Naive thymus-derived CD4-positive, alpha-beta T cell (primary cell): Measurements from ENCODE around the gene CAMKMT. TPM values are rescaled to one million over a fixed set of nuclear protein-coding genes. Genes with fewer than 3 reads are reported as not detected.

Source experiments
- ATAC-seq: fragments of 150-1000 bp; cut with Tn5 transposase; 2 replicates; pipeline ENCODE4 v1.10.0; 2021; ENCODE audit warnings: mild to moderate bottlenecking, moderate library complexity
- CTCF ChIA-PET: fragments of 350-600 bp; sonication (Branson Sonifier 250); formaldehyde crosslinking; loops from one replicate; lab custom pipeline; 2021; ENCODE audit warnings: antibody characterized with exemption; lab: Charles Lee
- POLR2A ChIA-PET: fragments of 350-600 bp; sonication (Branson Sonifier 250); formaldehyde crosslinking; loops from one replicate; lab custom pipeline; 2021; ENCODE audit warnings: antibody characterized with exemption, inconsistent platforms; lab: Charles Lee
- DNase-seq, 9 donors: peaks; one replicate each; pipeline versions ENCODE4 v3.0.0 to v3.0.0-alpha.2; 2020 to 2022; ENCODE audit warnings: mixed read lengths in 1 of 9
- H3K27ac ChIP-seq: one replicate; pipeline ENCODE4 v1.7.0; 2013; ENCODE audit warnings: mild to moderate bottlenecking, low read depth, low read length, moderate library complexity
- H3K27me3 ChIP-seq, 2 donors: one replicate each; pipeline ENCODE4 v1.7.0; 2013; ENCODE audit warnings: low read length in 2 of 2, mild to moderate bottlenecking in 2 of 2, moderate library complexity in 2 of 2; ENCODE audit not compliant: control insufficient read depth in 2 of 2, insufficient read depth in 2 of 2
- H3K36me3 ChIP-seq, 3 experiments: 1 replicate in 2 of 3; 2 replicates in 1 of 3; pipeline ENCODE4 v1.7.0; 2013; ENCODE audit warnings: low read length in 3 of 3, mild to moderate bottlenecking in 3 of 3, moderate library complexity in 1 of 3; ENCODE audit not compliant: insufficient read depth in 3 of 3, control insufficient read depth in 2 of 3
- H3K4me1 ChIP-seq, 2 donors: one replicate each; pipeline ENCODE4 v1.7.0; 2013; ENCODE audit warnings: low read length in 2 of 2, mild to moderate bottlenecking in 2 of 2, moderate library complexity in 1 of 2; ENCODE audit not compliant: control insufficient read depth in 2 of 2, insufficient read depth in 2 of 2
- H3K4me3 ChIP-seq: 2 replicates; pipeline ENCODE4 v1.7.0; 2013; ENCODE audit warnings: mild to moderate bottlenecking, low read length
- H3K9me3 ChIP-seq, 3 experiments: 1 replicate in 2 of 3; 2 replicates in 1 of 3; pipeline ENCODE4 v1.7.0; 2013; ENCODE audit warnings: low read length in 3 of 3; ENCODE audit not compliant: control insufficient read depth in 2 of 3
- H3K27ac Mint-ChIP-seq, 9 donors: one replicate each; pipeline ENCODE4 v1.8.0; 2020 to 2022; ENCODE audit warnings: mixed read lengths in 9 of 9, mild to moderate bottlenecking in 8 of 9, moderate library complexity in 5 of 9, inconsistent platforms in 2 of 9
- H3K27me3 Mint-ChIP-seq, 5 donors: one replicate each; pipeline ENCODE4 v1.8.0; 2021 to 2022; ENCODE audit warnings: mixed read lengths in 5 of 5, mild to moderate bottlenecking in 1 of 5
- H3K36me3 Mint-ChIP-seq, 5 donors: one replicate each; pipeline ENCODE4 v1.8.0; 2020 to 2022; ENCODE audit warnings: mixed read lengths in 5 of 5, mild to moderate bottlenecking in 3 of 5, inconsistent platforms in 1 of 5
- H3K4me1 Mint-ChIP-seq, 7 donors: one replicate each; pipeline ENCODE4 v1.8.0; 2020 to 2022; ENCODE audit warnings: mixed read lengths in 7 of 7, mild to moderate bottlenecking in 3 of 7, inconsistent platforms in 1 of 7
- H3K4me3 Mint-ChIP-seq, 10 donors: one replicate each; pipeline ENCODE4 v1.8.0; 2020 to 2022; ENCODE audit warnings: mild to moderate bottlenecking in 10 of 10, mixed read lengths in 10 of 10, moderate library complexity in 6 of 10, inconsistent platforms in 2 of 10
- H3K9me3 Mint-ChIP-seq, 11 donors: one replicate each; pipeline ENCODE4 v1.8.0; 2020 to 2022; ENCODE audit warnings: mixed read lengths in 11 of 11, mild to moderate bottlenecking in 4 of 11, inconsistent platforms in 1 of 11, moderate library complexity in 1 of 11
- intact Hi-C, 2 donors: fragments of 100-400 bp; cut with micrococcal nuclease; formaldehyde crosslinking; loops; one replicate each; pipeline ENCODE4 v1.15.1; 2023
- polyA plus RNA-seq, 2 donors: library from polyadenylated mRNA; unstranded; fragments of 300-500 nt; fragmentation: Illumina TruSeq; gene quantifications; one replicate each; pipeline ENCODE4 v1.2.3, GENCODE V29; 2021
- total RNA-seq, 6 experiments: library from RNA in 5 of 6; stranded (reverse) in 5 of 6; gene quantifications; 1 replicate in 5 of 6; 2 replicates in 1 of 6; pipeline ENCODE4 v1.2.3 and lab custom pipeline; 2021 to 2026

The CAMKMT gene
- total and polyA plus RNA-seq, 7 experiments from 2014 or later = 11.1 to 20.8 (median 17.7) TPM

DNA sequence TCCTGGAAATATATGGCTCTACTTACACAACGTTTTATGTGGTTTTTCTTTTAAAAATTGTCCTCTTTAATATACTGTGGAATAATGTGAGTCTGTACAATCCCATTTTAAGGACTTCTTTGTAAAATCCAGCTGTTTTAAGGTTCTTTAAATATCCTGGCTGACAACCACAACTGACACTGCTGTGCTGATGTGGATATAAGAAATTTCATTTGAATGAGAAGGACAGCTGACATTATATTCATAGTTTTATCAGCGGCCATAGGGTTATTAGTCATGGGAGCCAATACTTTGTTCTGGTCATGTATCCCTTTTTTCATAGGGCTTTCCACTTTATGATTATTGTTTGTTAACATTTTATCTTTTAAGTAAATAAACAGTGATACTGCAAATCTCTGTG, 169.5 kb downstream of the CAMKMT start:
- peaks cover 0 to 10% (median 1%) of the 10 kb centered on the region in 11 donors for H3K9me3 Mint-ChIP-seq
- ChIA-PET CTCF (no interaction called here), POLR2A (no interaction called here)
- Histone ChIP-seq H3K9me3 (no peaks in the 10 kb centered on the region), H3K36me3 (no peaks in the 10 kb centered on the region), H3K27ac (no peak overlapping the region), H3K27me3 (no peaks in the 10 kb centered on the region), H3K4me1 (no peaks in the 10 kb centered on the region), H3K4me3 (no peak overlapping the region)
- peaks cover 0 to 7% (median 2%) of the 10 kb centered on the region in 7 donors for H3K4me1 Mint-ChIP-seq
- ATAC-seq = no peak
- H3K4me3 Mint-ChIP-seq = no peak overlapping the region
- peaks cover 0 to 32% (median 20%) of the 10 kb centered on the region in 5 donors for H3K36me3 Mint-ChIP-seq
- intact Hi-C loops = no loop called here
- no peaks in the 10 kb centered on the region for H3K27me3 Mint-ChIP-seq
- DNase-seq = no peak
- no peak overlapping the region for H3K27ac Mint-ChIP-seq

DNA sequence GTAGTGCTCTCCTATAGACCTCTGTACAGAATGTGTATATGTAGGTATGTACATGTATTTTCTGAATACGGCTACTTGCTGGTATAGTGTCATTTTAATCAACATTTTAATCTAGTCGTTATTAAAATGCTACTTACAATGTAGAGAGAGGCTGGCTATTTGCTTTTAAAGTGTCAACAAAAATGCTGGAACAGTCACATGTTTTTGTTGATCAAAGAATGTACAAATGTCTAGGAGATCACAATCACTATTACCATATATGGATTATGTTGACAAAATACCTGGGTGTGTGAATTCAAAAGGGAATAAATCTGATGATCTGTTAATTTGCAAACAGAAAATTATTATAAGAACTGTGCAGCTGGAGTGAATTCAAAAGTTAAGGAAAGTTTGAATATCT, 170.3 kb downstream of the CAMKMT start:
- intact Hi-C loops = no loop called here
- H3K4me3 ChIP-seq = no peak overlapping the region
- H3K27ac Mint-ChIP-seq = no peak overlapping the region
- H3K4me1 Mint-ChIP-seq = peaks cover 0 to 7% (median 2%) of the 10 kb centered on the region in 7 donors
- POLR2A ChIA-PET = no interaction called here
- H3K9me3 Mint-ChIP-seq = peaks cover 0 to 10% (median 1%) of the 10 kb centered on the region in 11 donors
- H3K36me3 Mint-ChIP-seq = peaks cover 0 to 31% (median 21%) of the 10 kb centered on the region in 5 donors
- H3K27me3 Mint-ChIP-seq = no peaks in the 10 kb centered on the region
- CTCF ChIA-PET = no interaction called here
- H3K9me3 ChIP-seq = no peaks in the 10 kb centered on the region
- H3K27ac ChIP-seq = no peak overlapping the region
- no peaks in the 10 kb centered on the region for H3K27me3 ChIP-seq
- no peaks in the 10 kb centered on the region for H3K4me1 ChIP-seq
- no peak overlapping the region for H3K4me3 Mint-ChIP-seq
- DNase-seq = no peak
- H3K36me3 ChIP-seq = no peaks in the 10 kb centered on the region
- ATAC-seq = no peak

DNA sequence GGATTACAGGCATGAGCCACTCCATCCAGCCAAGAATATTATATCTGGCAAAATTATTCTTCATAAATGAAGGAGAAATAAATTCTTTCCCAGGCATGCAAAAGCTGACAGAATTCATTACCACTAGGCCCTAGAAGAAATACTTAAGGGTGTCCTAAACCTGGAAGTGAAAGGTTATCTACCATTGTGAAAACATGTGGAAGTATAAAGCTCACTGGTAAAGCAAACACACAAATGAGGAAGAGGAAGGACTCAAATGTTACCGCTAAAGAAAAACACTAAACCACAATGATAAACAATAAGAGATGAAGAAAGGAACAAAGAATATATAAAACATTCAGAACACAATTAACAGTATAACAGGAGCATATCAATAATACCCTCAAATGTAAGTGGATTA, 171.8 kb downstream of the CAMKMT start:
- DNase-seq (no peak), ATAC-seq (no peak)
- Histone ChIP-seq H3K4me3 (no peak overlapping the region), H3K4me1 (no peaks in the 10 kb centered on the region), H3K27ac (no peak overlapping the region), H3K36me3 (no peaks in the 10 kb centered on the region), H3K27me3 (no peaks in the 10 kb centered on the region), H3K9me3 (no peaks in the 10 kb centered on the region)
- no peak overlapping the region for H3K4me3 Mint-ChIP-seq
- CTCF ChIA-PET = no interaction called here
- H3K27ac Mint-ChIP-seq = no peak overlapping the region
- H3K27me3 Mint-ChIP-seq = no peaks in the 10 kb centered on the region
- POLR2A ChIA-PET = no interaction called here
- intact Hi-C loops = no loop called here
- peaks cover 0 to 7% (median 2%) of the 10 kb centered on the region in 7 donors for H3K4me1 Mint-ChIP-seq
- peaks cover 0 to 31% (median 24%) of the 10 kb centered on the region in 5 donors for H3K36me3 Mint-ChIP-seq
- peaks cover 0 to 10% (median 1%) of the 10 kb centered on the region in 11 donors for H3K9me3 Mint-ChIP-seq

DNA sequence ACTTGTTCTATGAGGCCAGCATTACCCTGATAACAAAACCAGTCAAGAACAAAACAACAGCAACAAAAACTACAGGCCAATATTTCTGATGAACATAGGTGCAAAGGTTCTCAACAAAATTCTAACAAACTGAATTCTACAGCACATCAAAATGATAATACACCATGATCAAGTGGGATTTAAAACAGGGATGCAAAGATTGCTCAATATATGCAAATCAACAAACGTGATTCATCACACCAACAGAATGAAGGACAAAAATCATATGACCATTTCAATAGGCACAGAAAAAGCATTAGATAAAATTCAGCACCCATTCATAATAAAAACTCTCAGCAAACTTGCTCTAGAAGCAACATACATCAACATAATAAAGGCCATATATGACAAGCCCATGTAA, 173.6 kb downstream of the CAMKMT start:
- H3K4me1 ChIP-seq = no peaks in the 10 kb centered on the region
- no peak overlapping the region for H3K27ac ChIP-seq
- H3K4me3 Mint-ChIP-seq = no peak overlapping the region
- no peaks in the 10 kb centered on the region for H3K27me3 ChIP-seq
- H3K36me3 ChIP-seq = no peaks in the 10 kb centered on the region
- ChIA-PET CTCF (no interaction called here), POLR2A (no interaction called here)
- ATAC-seq (no peak), DNase-seq (no peak)
- H3K9me3 ChIP-seq = no peaks in the 10 kb centered on the region
- no peaks in the 10 kb centered on the region for H3K27me3 Mint-ChIP-seq
- H3K36me3 Mint-ChIP-seq = peaks cover 0 to 31% (median 24%) of the 10 kb centered on the region in 5 donors
- peaks cover 0 to 4% (median 0%) of the 10 kb centered on the region in 7 donors for H3K4me1 Mint-ChIP-seq
- H3K4me3 ChIP-seq = no peak overlapping the region
- no peak overlapping the region for H3K27ac Mint-ChIP-seq
- peaks cover 0 to 10% (median 1%) of the 10 kb centered on the region in 11 donors for H3K9me3 Mint-ChIP-seq
- intact Hi-C loops = no loop called here

DNA sequence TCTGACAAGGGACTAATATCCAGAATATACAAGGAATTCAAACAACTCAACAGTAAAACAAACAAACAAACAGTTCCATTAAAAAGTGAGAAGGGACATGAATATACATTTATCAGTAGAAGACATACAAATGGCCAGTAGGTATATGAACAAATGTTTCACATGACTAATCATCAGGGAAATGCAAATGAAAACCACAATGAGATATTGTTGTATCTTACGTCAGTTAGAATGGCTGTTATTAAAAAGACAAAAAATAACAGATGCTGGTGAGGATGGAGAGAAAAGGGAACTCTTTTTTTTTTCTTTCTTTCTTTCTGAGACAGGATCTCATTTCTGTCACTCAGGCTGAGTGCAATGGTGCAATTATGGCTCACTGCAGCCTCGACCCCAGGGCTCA, 175.5 kb downstream of the CAMKMT start:
- no peak for DNase-seq
- ChIA-PET CTCF (no interaction called here), POLR2A (interaction anchor here (0.6 kb wide), 1 partner anchor 99 kb away, joined by 5 read pairs; no protein-coding TSS in a partner anchor)
- Mint-ChIP-seq H3K27ac (no peak overlapping the region), H3K4me1 (peaks cover 0 to 4% (median 0%) of the 10 kb centered on the region in 7 donors), H3K27me3 (no peaks in the 10 kb centered on the region), H3K4me3 (no peak overlapping the region), H3K9me3 (peaks cover 0 to 10% (median 1%) of the 10 kb centered on the region in 11 donors), H3K36me3 (peaks cover 0 to 26% (median 20%) of the 10 kb centered on the region in 5 donors)
- Histone ChIP-seq H3K27me3 (no peaks in the 10 kb centered on the region), H3K4me1 (no peaks in the 10 kb centered on the region), H3K36me3 (no peaks in the 10 kb centered on the region), H3K9me3 (no peaks in the 10 kb centered on the region), H3K27ac (no peak overlapping the region), H3K4me3 (no peak overlapping the region)
- ATAC-seq = no peak
- intact Hi-C loops = no loop called here

DNA sequence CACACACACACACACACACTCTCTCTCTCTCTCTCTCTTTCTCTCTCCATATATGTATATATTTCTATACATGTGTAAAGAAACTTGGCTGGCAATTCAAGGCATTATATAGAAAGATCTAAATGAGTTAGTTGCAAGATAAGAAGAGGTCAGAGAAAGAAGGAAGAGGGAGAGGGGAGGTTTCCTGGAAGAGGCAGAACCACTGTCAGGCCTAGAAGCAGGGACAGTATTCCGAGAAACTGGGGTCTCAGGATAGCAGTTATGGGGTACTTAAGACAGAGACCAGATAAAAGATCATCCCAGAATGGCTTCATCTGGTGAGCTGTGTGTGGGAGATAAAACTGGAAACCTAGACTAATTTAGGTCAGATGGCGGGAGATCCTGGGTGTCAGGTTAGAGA, 180.8 kb downstream of the CAMKMT start:
- Mint-ChIP-seq H3K27ac (no peak overlapping the region), H3K27me3 (no peaks in the 10 kb centered on the region), H3K9me3 (no peaks in the 10 kb centered on the region), H3K36me3 (peaks cover 0 to 9% (median 3%) of the 10 kb centered on the region in 5 donors), H3K4me1 (peaks cover 0 to 2% (median 0%) of the 10 kb centered on the region in 7 donors), H3K4me3 (no peak overlapping the region)
- CTCF ChIA-PET = no interaction called here
- ATAC-seq (no peak), DNase-seq (no peak)
- POLR2A ChIA-PET = no interaction called here
- no peak overlapping the region for H3K4me3 ChIP-seq
- H3K27ac ChIP-seq = no peak overlapping the region
- no peaks in the 10 kb centered on the region for H3K9me3 ChIP-seq
- H3K27me3 ChIP-seq = no peaks in the 10 kb centered on the region
- intact Hi-C loops = no loop called here
- no peaks in the 10 kb centered on the region for H3K36me3 ChIP-seq
- no peaks in the 10 kb centered on the region for H3K4me1 ChIP-seq
